Activated CD4-positive, alpha-beta T cell treated with anti-CD3 and anti-CD28 coated beads for 36 hours (primary cell): Measurements from ENCODE around the gene UST. TPM values are rescaled to one million over a fixed set of nuclear protein-coding genes. Genes with fewer than 3 reads are reported as not detected.

ENCODE experiments used
- ATAC-seq: fragments of 200-7000 bp; cut with Tn5 transposase; one replicate; pipeline ENCODE4 v1.10.0; 2021; ENCODE audit warnings: mild to moderate bottlenecking, moderate library complexity
- CTCF ChIA-PET: fragments of 350-600 bp; sonication (Branson Sonifier 250); formaldehyde crosslinking; loops from one replicate; lab custom pipeline; 2021; ENCODE audit warnings: antibody characterized with exemption; lab: Charles Lee
- POLR2A ChIA-PET: fragments of 350-600 bp; sonication (Branson Sonifier 250); formaldehyde crosslinking; loops from one replicate; lab custom pipeline; 2021; ENCODE audit warnings: antibody characterized with exemption, inconsistent platforms; lab: Charles Lee
- DNase-seq: peaks from one replicate; pipeline ENCODE4 v3.0.0-alpha.2; 2020
- H3K27ac Mint-ChIP-seq: one replicate; pipeline ENCODE4 v1.8.0; 2021; ENCODE audit warnings: mixed read lengths
- H3K27me3 Mint-ChIP-seq: one replicate; pipeline ENCODE4 v1.8.0; 2021; ENCODE audit warnings: mixed read lengths
- H3K36me3 Mint-ChIP-seq: one replicate; pipeline ENCODE4 v1.8.0; 2021; ENCODE audit warnings: low read depth, mixed read lengths
- H3K4me1 Mint-ChIP-seq: one replicate; pipeline ENCODE4 v1.8.0; 2021; ENCODE audit warnings: mixed read lengths
- H3K4me3 Mint-ChIP-seq: one replicate; pipeline ENCODE4 v1.8.0; 2021; ENCODE audit warnings: mild to moderate bottlenecking, moderate library complexity, mixed read lengths
- H3K9me3 Mint-ChIP-seq: one replicate; pipeline ENCODE4 v1.8.0; 2021; ENCODE audit warnings: low read depth, mixed read lengths
- intact Hi-C, 2 experiments: fragments of 100-400 bp; cut with DNase I in 1 of 2; cut with micrococcal nuclease in 1 of 2; formaldehyde crosslinking; loops; one replicate each; pipeline versions ENCODE4 v1.14.2 to v1.15.1; 2022 to 2024; cut with DNase I, micrococcal nuclease
- total RNA-seq, 2 experiments: library from RNA; stranded (reverse); gene quantifications; one replicate each; pipeline ENCODE4 v1.2.3, GENCODE V29; 2021

Gene UST
- total RNA-seq, 2 experiments from 2014 or later = 2.2 to 2.8 TPM

GRCh38 chr6:149014631-149015534 is 268.1 kb downstream of the UST start:
- ATAC-seq (no peak), DNase-seq (no peak)
- no peak overlapping the region for H3K4me3 Mint-ChIP-seq
- ChIA-PET CTCF (interaction anchor here (1.1 kb wide), 1 partner anchor 443 kb away, joined by 3 read pairs; no protein-coding TSS in a partner anchor), POLR2A (no interaction called here)
- H3K9me3 Mint-ChIP-seq = no peaks in the 10 kb centered on the region
- intact Hi-C loops = no loop called here
- no peaks in the 10 kb centered on the region for H3K4me1 Mint-ChIP-seq
- no peak overlapping the region for H3K27ac Mint-ChIP-seq
- no peaks in the 10 kb centered on the region for H3K27me3 Mint-ChIP-seq
- no peaks in the 10 kb centered on the region for H3K36me3 Mint-ChIP-seq

DNA sequence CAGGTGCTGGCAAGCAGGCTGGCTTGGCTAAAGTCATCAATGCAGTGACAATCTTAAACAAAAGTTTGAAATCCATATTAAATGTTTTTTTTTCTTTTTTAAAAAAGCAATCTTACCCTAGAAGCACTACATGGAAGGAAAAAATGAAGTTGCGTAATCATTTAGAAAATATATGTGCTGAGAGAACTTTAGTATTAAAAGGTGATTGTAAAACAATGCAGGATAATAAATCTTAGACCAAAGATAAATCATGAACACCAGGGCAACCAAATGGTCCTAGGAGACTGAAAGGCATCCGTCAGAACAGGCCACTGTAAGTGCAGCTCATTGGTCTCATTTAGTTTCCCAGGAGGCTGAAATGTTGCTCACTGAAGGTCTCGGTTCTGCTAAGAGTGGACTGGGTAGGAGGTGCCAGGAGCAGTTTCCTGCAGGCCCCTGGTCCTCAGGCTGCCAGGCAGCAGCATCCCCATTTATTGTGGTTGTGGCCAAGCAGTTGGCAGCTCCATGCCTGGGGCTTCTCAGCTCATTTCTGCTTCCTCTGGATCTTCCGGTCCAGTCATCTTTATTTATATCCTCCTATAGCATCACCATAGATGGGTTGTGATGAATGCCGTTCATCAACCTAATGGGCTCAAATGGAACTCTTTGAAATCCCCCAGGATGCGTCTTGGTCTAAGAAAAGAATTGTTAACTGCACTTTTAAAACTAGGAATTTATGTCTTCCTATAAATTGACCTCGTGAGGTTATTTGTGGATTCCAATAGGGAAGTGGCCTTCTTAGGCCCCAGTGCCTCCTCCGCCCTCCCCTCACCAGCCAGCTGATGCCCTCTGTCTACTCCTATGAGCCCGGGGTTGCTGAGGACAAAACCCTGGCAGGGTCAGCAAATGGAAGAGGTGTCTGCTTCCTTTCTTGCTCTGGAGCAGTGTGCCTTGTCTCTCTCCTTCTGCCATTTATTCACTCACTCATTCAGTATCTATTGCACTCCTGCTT is 269.0 kb downstream of the UST start:
- POLR2A ChIA-PET = no interaction called here
- DNase-seq (no peak), ATAC-seq (no peak)
- Mint-ChIP-seq H3K27me3 (no peaks in the 10 kb centered on the region), H3K36me3 (no peaks in the 10 kb centered on the region), H3K4me3 (no peak overlapping the region), H3K9me3 (no peaks in the 10 kb centered on the region), H3K27ac (no peak overlapping the region), H3K4me1 (peaks cover 2% of the 10 kb centered on the region)
- CTCF ChIA-PET = interaction anchor here (1.0 kb wide), 1 partner anchor 13 kb away, joined by 3 read pairs; no protein-coding TSS in a partner anchor
- intact Hi-C loops = no loop called here

- DNase-seq = no peak
- H3K27me3 Mint-ChIP-seq = no peaks in the 10 kb centered on the region
- ChIA-PET CTCF (interaction anchor here (2.2 kb wide), 1 partner anchor 10 kb away, joined by 6 read pairs; no protein-coding TSS in a partner anchor), POLR2A (interaction anchor here (0.7 kb wide), 1 partner anchor 267 kb away, joined by 3 read pairs; no protein-coding TSS in a partner anchor)
- peaks cover 4% of the 10 kb centered on the region for H3K4me1 Mint-ChIP-seq
- H3K27ac Mint-ChIP-seq = no peak overlapping the region
- no peaks in the 10 kb centered on the region for H3K9me3 Mint-ChIP-seq
- intact Hi-C loops = no loop called here
- no peak for ATAC-seq
- H3K4me3 Mint-ChIP-seq = no peak overlapping the region
- H3K36me3 Mint-ChIP-seq = no peaks in the 10 kb centered on the region
Observed at GRCh38 chr6:149016716-149017115, 269.9 kb downstream of the UST start.

DNA sequence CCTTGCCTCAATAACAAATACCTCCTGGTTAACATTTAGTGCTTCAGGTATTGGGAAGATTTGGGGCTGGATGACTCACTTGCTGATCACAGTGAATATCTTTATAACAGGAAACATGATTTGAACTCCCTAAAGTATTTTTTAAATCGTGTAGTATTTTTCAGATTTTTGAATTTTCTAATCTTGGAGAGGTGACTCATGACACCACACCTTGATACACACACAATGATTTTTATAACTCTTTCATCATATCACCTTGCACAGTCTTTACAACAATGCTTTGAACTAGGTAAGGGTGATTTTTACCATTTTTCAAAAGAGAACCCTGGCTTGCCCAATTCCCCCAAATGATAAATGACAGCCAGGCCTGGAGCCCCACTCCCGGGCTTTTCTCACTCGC is 273.5 kb downstream of the UST start:
- CTCF ChIA-PET = interaction anchor here (1.0 to 1.5 kb wide), 2 partner anchors 9 to 412 kb away, joined by 3 read pairs; no protein-coding TSS in a partner anchor
- H3K27ac Mint-ChIP-seq = no peak overlapping the region
- H3K27me3 Mint-ChIP-seq = no peaks in the 10 kb centered on the region
- no peaks in the 10 kb centered on the region for H3K9me3 Mint-ChIP-seq
- H3K4me3 Mint-ChIP-seq = no peak overlapping the region
- H3K36me3 Mint-ChIP-seq = no peaks in the 10 kb centered on the region
- intact Hi-C loops = no loop called here
- no peak for DNase-seq
- ATAC-seq = no peak
- peaks cover 4% of the 10 kb centered on the region for H3K4me1 Mint-ChIP-seq
- POLR2A ChIA-PET = no interaction called here

DNA sequence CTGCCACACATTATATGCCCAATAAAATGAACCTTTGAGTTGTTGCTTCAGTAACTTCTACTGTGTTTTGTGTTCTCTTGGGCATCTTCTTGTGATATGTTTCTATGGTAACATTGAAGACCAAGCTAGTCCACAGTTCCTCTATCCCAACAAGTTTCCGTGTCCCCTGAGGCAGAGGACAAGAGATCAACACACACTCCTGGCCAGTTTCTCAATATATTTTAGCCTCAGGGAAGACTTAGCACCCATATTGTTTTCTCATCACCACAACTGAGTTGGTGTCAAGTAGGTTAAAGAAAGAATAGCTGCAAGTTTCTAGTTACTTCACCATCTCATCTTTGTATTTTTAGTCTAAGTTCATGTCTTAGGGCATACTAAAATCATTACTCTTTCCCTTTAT is 277.5 kb downstream of the UST start:
- Mint-ChIP-seq H3K27me3 (no peaks in the 10 kb centered on the region), H3K36me3 (peaks cover 15% of the 10 kb centered on the region), H3K27ac (no peak overlapping the region), H3K4me3 (no peak overlapping the region), H3K4me1 (peaks cover 6% of the 10 kb centered on the region), H3K9me3 (peaks cover 4% of the 10 kb centered on the region)
- DNase-seq (no peak), ATAC-seq (no peak)
- POLR2A ChIA-PET = no interaction called here
- CTCF ChIA-PET = interaction anchor here (0.8 to 10.1 kb wide), 6 partner anchors 30 to 493 kb away, joined by 3 to 118 read pairs (median 4); no protein-coding TSS in a partner anchor
- intact Hi-C loops = no loop called here

DNA sequence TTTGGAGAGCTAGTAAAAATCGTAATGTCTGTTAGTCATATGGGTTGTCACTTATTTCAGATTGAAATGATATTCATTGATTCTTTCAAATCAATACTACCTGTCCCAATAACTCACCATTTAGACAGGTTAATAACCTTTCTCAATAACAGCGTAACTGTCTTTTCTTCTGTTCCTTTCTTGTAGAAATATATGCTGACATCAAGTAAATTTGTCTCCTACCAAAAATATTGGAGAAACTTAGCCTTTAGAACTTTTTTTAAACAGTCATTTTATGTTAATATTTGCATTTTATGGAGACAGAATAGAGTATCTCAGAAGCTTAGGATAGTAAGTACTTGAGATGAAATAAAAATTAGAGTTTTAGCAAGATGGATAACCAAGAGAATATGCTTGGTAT is 278.2 kb downstream of the UST start:
- ATAC-seq (no peak), DNase-seq (no peak)
- H3K4me3 Mint-ChIP-seq = no peak overlapping the region
- peaks cover 4% of the 10 kb centered on the region for H3K9me3 Mint-ChIP-seq
- ChIA-PET CTCF (interaction anchor here (0.6 to 10.1 kb wide), 7 partner anchors 11 to 492 kb away, joined by 3 to 118 read pairs (median 3); no protein-coding TSS in a partner anchor), POLR2A (no interaction called here)
- H3K36me3 Mint-ChIP-seq = peaks cover 15% of the 10 kb centered on the region
- no peak overlapping the region for H3K27ac Mint-ChIP-seq
- H3K27me3 Mint-ChIP-seq = no peaks in the 10 kb centered on the region
- intact Hi-C loops = loop anchor here in 1 of 2 experiments (5.0 kb wide), 2 partner anchors 448 to 468 kb away; no protein-coding TSS in a partner anchor
- peaks cover 13% of the 10 kb centered on the region for H3K4me1 Mint-ChIP-seq

DNA sequence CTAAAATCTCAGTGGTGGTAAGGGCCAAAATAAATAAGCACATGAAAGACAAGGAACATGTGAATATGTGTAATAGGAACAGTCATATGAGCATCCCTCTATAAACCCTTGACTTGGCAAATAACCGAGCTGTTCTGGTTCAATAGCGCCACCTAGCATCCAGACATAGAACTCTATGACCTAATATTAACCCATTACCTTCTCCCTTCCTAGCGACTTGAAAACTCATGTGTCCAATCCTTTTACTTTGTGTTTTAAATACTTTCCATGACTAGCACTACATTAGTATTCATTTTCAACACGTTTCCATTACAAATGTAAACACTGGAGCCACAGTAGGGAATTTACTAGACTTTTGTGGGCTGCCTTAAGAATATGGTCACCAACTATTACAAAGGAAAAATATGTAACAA is 279.7 kb downstream of the UST start:
- intact Hi-C loops = loop anchor here (1.0 to 5.0 kb wide), 3 partner anchors 449 to 469 kb away; no protein-coding TSS in a partner anchor
- Mint-ChIP-seq H3K4me3 (no peak overlapping the region), H3K9me3 (peaks cover 4% of the 10 kb centered on the region), H3K4me1 (peaks cover 21% of the 10 kb centered on the region), H3K27me3 (no peaks in the 10 kb centered on the region), H3K27ac (no peak overlapping the region), H3K36me3 (peaks cover 15% of the 10 kb centered on the region)
- POLR2A ChIA-PET = no interaction called here
- peak; percentile 60 for ATAC-seq
- CTCF ChIA-PET = interaction anchor here (0.6 to 10.1 kb wide), 20 partner anchors 9 to 477 kb away, joined by 3 to 118 read pairs (median 3); no protein-coding TSS in a partner anchor
- peak; percentile 70 for DNase-seq

DNA sequence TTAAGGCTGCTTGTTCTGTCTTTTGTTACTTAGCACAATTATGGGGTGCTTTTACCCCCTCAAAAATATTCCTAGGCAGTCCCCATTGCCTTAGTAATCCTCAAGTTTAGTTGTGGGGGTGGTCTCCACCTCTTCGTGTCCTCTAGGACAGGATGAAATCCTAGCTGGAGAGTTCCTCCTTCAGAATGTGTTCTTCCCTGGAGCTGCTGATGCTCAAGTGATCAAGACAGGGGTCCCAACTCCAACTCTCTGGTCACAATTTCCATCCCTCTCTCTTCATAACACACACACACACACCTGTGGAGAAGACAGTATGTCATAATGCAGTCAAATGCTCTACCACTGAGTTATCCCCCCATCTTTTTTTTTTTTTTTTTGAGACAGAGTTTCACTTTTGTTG is 280.7 kb downstream of the UST start:
- ChIA-PET CTCF (interaction anchor here (0.6 to 10.1 kb wide), 14 partner anchors 8 to 1780 kb away, joined by 3 to 118 read pairs (median 4); no protein-coding TSS in a partner anchor), POLR2A (no interaction called here)
- DNase-seq (no peak), ATAC-seq (no peak)
- Mint-ChIP-seq H3K27me3 (no peaks in the 10 kb centered on the region), H3K4me3 (no peak overlapping the region), H3K27ac (no peak overlapping the region), H3K9me3 (peaks cover 4% of the 10 kb centered on the region), H3K36me3 (peaks cover 15% of the 10 kb centered on the region), H3K4me1 (peaks cover 31% of the 10 kb centered on the region)
- intact Hi-C loops = loop anchor here in 1 of 2 experiments (5.0 kb wide), 2 partner anchors 450 to 470 kb away; no protein-coding TSS in a partner anchor

DNA sequence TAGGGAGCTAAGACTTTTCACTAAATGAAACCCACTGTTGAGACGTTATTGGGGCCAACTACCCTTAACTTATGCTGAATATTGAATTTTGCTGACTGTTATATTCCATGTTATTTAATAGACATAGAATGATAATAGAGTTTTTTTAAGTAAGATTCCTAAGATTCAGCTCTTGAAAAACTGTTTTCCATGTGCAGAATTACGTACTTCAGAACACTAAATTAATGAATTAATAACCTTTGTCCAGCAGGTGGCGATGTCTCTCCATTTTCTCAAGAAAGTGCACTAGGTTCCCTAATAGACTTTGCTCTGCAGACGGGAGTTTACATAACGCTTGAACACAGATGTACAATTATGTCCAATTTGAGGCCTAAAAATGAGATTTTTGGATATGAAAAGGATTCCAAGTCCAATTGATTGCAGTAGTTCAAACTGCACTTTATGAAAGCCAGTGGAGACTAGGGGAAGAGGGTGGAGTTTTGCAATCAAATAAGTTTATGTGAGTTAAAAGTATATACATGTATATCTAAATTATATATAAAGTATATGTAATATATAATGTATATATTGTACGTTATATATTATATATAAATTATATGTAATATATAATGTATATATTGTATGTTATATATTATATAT is 282.1 kb downstream of the UST start:
- peaks cover 45% of the 10 kb centered on the region for H3K4me1 Mint-ChIP-seq
- H3K27ac Mint-ChIP-seq = peak overlapping the region; percentile 85
- DNase-seq (peak; percentile 81), ATAC-seq (no peak)
- ChIA-PET CTCF (interaction anchor here (0.6 to 10.1 kb wide), 44 partner anchors 8 to 497 kb away, joined by 3 to 118 read pairs (median 4); no protein-coding TSS in a partner anchor), POLR2A (interaction anchor here (0.7 kb wide), 1 partner anchor 122 kb away, joined by 3 read pairs; no protein-coding TSS in a partner anchor)
- H3K27me3 Mint-ChIP-seq = no peaks in the 10 kb centered on the region
- H3K9me3 Mint-ChIP-seq = peaks cover 4% of the 10 kb centered on the region
- peaks cover 15% of the 10 kb centered on the region for H3K36me3 Mint-ChIP-seq
- peak overlapping the region; percentile 13 for H3K4me3 Mint-ChIP-seq
- intact Hi-C loops = loop anchor here (1.0 to 5.0 kb wide), 6 partner anchors 53 to 488 kb away; no protein-coding TSS in a partner anchor
